ENCODE results near the gene PIF1.
A peak's percentile ranks its signal among the peaks of the same experiment; 100 is the strongest.

Gene PIF1

DNA sequence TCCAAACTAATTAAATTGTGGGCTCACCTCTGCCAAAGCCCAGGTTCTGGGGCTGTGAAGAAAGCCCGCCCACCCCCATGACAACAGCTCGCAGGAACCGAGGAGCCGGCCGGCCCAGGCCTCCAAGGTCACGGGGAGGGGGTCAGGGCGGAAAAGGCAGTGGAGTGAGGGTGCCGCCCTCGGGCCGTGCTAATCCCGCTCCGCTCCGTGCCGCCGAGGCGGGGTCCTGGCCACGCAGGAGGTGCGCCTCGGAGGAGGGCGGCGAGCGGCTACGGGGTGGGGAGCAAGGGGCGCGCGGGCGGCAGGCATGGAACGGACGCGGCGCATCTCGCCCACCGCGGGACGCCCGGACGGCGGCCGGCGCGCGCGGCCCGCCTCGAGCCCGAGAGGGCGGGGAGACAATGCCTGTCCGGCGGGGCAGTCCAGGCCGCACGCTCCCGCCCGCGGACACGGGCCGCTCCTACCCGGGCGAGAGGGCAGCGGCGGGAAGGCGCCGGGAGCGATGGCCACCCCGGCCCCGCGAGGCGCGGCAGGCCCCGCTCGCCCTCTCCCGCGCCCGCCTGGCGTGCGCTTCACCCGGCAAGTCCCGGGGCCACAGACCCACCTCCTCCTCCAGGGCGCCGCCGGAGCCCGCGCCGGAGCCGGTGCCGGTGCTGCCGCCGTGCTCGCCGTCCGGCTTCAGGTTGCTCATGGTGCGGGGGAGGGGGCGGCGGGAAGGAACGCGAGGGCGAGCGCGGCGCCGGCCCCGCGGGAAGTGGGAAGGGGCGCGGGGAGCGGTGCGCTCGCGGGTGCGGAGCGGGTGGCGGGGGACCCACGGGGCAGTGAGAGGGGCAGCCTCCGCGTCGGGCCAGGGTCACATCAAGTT lies 50.6 kb downstream of the PIF1 start:
- peak in 1 of 2 donors; percentile 11 for ATAC-seq

DNA sequence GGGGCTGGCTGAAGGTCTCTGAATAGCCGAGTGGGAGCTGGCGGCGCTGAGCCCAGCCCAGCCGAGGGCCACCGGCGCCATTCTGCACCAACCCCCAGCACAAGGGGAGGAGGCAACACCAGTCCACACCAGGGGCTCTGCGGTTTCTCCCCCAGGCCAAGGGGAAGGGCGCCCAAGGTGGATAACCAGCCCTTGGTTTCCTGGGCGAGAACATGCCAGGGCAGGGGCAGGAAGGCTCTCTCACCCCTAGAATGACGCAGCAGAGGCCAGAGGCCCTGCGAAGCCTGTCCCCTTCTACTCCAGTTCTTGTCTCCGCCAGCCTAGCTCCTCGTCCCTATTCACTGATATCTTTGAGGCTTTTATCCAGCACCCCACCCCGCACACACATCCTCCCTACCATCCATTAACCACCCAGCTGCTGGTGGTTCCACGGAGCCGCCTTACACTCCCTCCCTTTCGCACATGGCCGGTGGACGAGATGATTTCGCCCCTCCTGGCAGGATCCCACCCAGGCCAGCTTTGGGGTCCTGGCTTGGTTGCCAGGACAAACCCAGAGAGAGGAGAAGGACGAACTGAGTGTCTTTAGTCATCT lies 51.3 kb downstream of the PIF1 start:
- ATAC-seq: no peak

DNA sequence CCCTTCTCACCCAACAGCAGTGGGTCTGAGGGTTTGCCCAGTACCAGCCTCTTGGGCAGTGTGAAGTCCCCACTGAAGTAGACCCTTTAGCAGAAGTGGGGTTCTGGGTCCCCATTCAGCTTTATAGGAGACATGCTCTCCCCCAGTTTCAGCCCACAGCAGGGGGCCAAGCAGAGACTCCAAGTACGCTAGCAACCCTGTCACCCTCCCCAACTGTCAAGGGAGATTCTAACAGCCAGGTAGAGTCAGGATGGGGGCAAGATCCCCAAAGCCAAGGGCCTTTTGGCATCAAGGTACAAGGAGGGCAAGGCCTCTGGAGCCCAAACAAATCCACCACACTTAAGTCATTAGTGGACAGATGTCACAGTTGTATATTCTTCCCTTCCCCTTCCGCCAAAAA lies 51.8 kb downstream of the PIF1 start:
- ATAC-seq: no peak

DNA sequence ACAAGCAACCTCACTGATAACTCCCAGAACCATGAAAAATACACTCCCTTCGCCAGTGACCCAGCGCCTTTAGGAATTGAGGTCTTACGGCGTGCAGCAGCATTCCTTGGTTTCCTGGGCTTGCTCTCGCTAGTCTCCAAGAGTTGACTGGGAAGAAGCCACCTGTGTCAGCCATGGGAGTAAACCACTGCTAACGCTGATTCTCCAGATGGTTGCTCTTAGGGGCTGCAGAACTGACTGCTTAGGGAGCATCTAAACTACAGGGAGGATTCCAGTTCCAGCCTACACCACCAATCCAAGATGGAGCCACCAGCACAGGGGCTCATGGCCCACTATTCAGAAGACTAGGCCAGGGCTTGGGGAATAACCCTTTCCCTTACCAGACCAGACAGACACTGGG lies 52.5 kb downstream of the PIF1 start:
- no peak for ATAC-seq

DNA sequence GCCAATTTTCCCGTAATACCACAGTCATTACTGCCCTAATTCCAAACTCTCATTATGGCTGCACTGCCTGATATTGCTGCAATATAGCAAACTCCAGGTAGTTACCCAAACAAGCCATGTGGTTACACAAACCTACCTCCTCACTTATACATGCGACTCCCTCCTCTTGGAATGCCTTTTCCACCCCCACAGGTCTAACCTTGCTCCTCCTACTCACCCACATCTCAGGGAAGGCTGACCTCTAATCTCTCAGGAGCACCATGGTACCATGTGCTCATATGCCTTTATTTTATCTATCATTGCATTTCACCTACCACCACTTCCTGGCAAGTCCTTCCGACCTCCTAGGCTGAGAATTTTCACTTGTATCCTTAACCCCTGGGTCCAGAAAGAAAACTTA lies 53.0 kb downstream of the PIF1 start:
- no peak for ATAC-seq

DNA sequence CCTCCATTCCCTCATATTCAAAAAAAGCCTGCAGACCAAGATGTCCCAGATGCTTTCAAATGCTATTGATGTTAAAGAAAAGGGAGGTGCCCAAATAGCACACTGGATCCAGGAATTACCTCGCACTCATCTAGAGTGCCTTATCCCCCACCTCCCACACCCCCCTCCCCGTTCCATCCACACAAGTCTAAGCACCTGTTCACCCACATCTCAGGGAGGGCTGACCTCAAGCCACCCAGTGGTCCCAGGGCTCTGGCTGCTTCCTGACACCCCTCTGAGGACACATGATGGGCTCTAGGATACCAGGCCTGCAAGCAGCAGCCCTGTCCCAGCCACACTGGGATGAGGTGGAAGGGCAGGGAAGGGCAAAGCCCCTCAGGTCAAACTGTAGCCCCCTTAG lies 54.8 kb downstream of the PIF1 start:
- ATAC-seq: no peak

DNA sequence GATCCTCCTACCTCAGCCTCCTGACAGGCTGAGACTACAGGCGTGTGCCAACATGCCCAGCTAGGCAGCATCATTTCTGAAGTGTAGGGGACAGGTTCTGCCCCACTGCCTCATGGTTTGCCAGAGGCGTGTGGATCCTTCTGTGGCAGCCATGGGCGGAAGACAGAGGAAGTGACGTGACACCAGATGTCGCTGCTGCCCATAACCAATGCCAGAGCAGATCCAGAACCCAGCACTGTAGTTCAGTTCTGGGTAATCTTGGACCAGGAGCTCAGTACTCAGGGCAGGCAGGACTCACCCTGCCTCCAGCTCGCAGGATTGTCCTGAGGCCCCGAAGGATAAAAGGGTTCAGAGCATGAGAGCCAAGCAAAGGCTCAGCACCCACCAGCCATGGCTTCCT lies 58.2 kb downstream of the PIF1 start:
- ATAC-seq: no peak

DNA sequence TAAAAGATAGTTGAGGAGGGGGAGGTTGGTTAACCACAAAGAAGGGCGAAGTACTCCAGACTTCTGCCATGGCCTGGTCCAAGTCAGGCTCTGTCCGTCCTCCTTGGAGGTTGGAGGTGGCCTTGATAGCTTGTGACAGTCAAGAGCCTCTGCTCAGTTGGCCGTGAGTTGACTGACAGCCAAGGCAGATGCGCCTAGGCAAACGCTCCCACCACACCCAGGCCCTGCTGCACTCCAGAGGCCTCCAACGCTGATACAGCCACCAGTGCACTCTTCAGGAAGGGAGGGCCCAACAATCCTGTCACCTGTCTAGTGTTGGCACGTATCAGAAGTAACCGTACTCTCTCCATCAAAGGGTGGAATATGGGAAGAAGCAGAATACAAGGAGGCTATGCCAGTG lies 59.4 kb downstream of the PIF1 start:
- no peak for ATAC-seq

Measured in activated CD4-positive, CD25-positive, alpha-beta regulatory T cell treated with anti-CD3 and anti-CD28 coated beads, Interleukin-2, amount 50 U/mL, for 24 hours (primary cell).